HL-60 (cell line): Measurements from ENCODE around the gene CRIM1.

Experiments used
- POLR2AphosphoS5 ChIP-seq: IDR thresholded peaks from 2 replicates; pipeline ENCODE4 v1.6.1; 2012; ENCODE audit warnings: low read depth
- TF ChIP-seq, protein P1 (sequence below): IDR thresholded peaks from one replicate; pipeline ENCODE4 v1.5.1; 2011; ENCODE audit warnings: low read length, control low read depth, inconsistent platforms; ENCODE audit not compliant: insufficient read depth

DNA sequence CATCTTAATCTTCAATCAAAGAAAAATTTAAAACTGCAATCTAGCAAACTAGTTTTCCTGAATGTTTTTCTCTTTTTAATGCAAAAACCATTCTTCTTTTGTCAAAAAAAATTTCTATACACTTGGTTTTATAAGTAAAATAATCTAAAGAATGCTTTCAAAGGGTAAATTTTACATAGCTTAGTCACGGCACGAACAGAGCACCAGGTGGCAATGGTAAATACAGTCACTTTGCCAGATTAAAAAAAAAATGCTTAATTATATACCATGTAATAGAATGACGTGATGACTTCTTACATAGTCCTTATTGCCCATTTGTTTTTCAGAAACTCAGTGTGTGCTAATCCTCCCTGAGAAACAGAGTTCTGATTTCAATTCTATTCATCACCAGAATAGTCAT is 232.0 kb downstream of the CRIM1 start:
- TF ChIP-seq, protein P1, sequence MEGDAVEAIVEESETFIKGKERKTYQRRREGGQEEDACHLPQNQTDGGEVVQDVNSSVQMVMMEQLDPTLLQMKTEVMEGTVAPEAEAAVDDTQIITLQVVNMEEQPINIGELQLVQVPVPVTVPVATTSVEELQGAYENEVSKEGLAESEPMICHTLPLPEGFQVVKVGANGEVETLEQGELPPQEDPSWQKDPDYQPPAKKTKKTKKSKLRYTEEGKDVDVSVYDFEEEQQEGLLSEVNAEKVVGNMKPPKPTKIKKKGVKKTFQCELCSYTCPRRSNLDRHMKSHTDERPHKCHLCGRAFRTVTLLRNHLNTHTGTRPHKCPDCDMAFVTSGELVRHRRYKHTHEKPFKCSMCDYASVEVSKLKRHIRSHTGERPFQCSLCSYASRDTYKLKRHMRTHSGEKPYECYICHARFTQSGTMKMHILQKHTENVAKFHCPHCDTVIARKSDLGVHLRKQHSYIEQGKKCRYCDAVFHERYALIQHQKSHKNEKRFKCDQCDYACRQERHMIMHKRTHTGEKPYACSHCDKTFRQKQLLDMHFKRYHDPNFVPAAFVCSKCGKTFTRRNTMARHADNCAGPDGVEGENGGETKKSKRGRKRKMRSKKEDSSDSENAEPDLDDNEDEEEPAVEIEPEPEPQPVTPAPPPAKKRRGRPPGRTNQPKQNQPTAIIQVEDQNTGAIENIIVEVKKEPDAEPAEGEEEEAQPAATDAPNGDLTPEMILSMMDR, result no peak
- TF ChIP-seq POLR2AphosphoS5, result no peak
